ENCODE measurements around the gene MOAP1. TPM values are rescaled to one million over a fixed set of nuclear protein-coding genes. Genes with fewer than 3 reads are reported as not detected.
A peak's percentile ranks its signal among the peaks of the same experiment; 100 is the strongest.

The MOAP1 gene
- total RNA-seq, 2 donors from 2014 or later, result 15.8 to 23.6 TPM

- no peak overlapping the region for H3K27ac ChIP-seq (ENCODE audit: low read depth, low read length)
- 97% methylated on average over 2 of the region's 2 CpGs; no CpG with 5 or more reads in 1 of the 2 experiments for WGBS, 2 experiments (ENCODE audit: insufficient coverage in 1 of 2, insufficient read length in 1 of 2)
- Mint-ChIP-seq H3K27ac (no peak overlapping the region), H3K9me3 (no peaks in the 10 kb centered on the region), H3K4me3 (no peak overlapping the region), H3K36me3 (ENCODE audit: low read depth) (peaks cover 38% of the 10 kb centered on the region), H3K4me1 (no peaks in the 10 kb centered on the region), H3K27me3 (ENCODE audit: insufficient read depth) (no peaks in the 10 kb centered on the region)
- no peak for TF ChIP-seq CTCF (conservative IDR thresholded peaks at IDR 0.05)
- DNase-seq, result no peak
- H3K9ac ChIP-seq (ENCODE audit: extremely low read depth, low read length, poor library complexity, severe bottlenecking), result no peak overlapping the region
- no peaks in the 10 kb centered on the region for H3K4me1 ChIP-seq (ENCODE audit: control insufficient read depth, insufficient read depth, low read length)
- peaks cover 49% of the 10 kb centered on the region for H3K36me3 ChIP-seq (ENCODE audit: control insufficient read depth, insufficient read depth, low read length)
- H3K27me3 ChIP-seq (ENCODE audit: control insufficient read depth, insufficient read depth, low read length, poor library complexity, severe bottlenecking), result no peaks in the 10 kb centered on the region
- no peaks in the 10 kb centered on the region for H3K9me3 ChIP-seq (ENCODE audit: control insufficient read depth, low read length)
- no peak overlapping the region for H3K4me3 ChIP-seq (ENCODE audit: low read length)
Measured at GRCh38 chr14:93214598-93214997, 29.9 kb upstream of the MOAP1 start.

- Mint-ChIP-seq H3K27me3 (ENCODE audit: insufficient read depth) (no peaks in the 10 kb centered on the region), H3K36me3 (ENCODE audit: low read depth) (peaks cover 31% of the 10 kb centered on the region), H3K4me3 (no peak overlapping the region), H3K27ac (no peak overlapping the region), H3K9me3 (no peaks in the 10 kb centered on the region), H3K4me1 (peaks cover 4% of the 10 kb centered on the region)
- H3K4me1 ChIP-seq (ENCODE audit: control insufficient read depth, insufficient read depth, low read length), result no peaks in the 10 kb centered on the region
- DNase-seq, result no peak
- H3K9me3 ChIP-seq (ENCODE audit: control insufficient read depth, low read length), result no peaks in the 10 kb centered on the region
- WGBS, 2 experiments (ENCODE audit: insufficient coverage in 1 of 2, insufficient read length in 1 of 2), result 87 to 89% methylated on average over 3 of the region's 3 CpGs
- H3K4me3 ChIP-seq (ENCODE audit: low read length), result no peak overlapping the region
- no peak overlapping the region for H3K27ac ChIP-seq (ENCODE audit: low read depth, low read length)
- H3K36me3 ChIP-seq (ENCODE audit: control insufficient read depth, insufficient read depth, low read length), result peaks cover 42% of the 10 kb centered on the region
- no peaks in the 10 kb centered on the region for H3K27me3 ChIP-seq (ENCODE audit: control insufficient read depth, insufficient read depth, low read length, poor library complexity, severe bottlenecking)
- no peak for TF ChIP-seq CTCF (conservative IDR thresholded peaks at IDR 0.05)
- no peak overlapping the region for H3K9ac ChIP-seq (ENCODE audit: extremely low read depth, low read length, poor library complexity, severe bottlenecking)
Measured at GRCh38 chr14:93212432-93212831, 27.7 kb upstream of the MOAP1 start.

GRCh38 chr14:93207468-93208308 is 23.0 kb upstream of the MOAP1 start:
- Mint-ChIP-seq H3K4me1 (peaks cover 13% of the 10 kb centered on the region), H3K9me3 (no peaks in the 10 kb centered on the region), H3K27me3 (ENCODE audit: insufficient read depth) (no peaks in the 10 kb centered on the region), H3K36me3 (ENCODE audit: low read depth) (peaks cover 16% of the 10 kb centered on the region), H3K4me3 (peak overlapping the region; percentile 95), H3K27ac (peak overlapping the region; percentile 90)
- Histone ChIP-seq H3K4me3 (ENCODE audit: low read length) (peak overlapping the region; percentile 87), H3K27me3 (ENCODE audit: control insufficient read depth, insufficient read depth, low read length, poor library complexity, severe bottlenecking) (no peaks in the 10 kb centered on the region), H3K36me3 (ENCODE audit: control insufficient read depth, insufficient read depth, low read length) (peaks cover 25% of the 10 kb centered on the region), H3K9me3 (ENCODE audit: control insufficient read depth, low read length) (no peaks in the 10 kb centered on the region), H3K9ac (ENCODE audit: extremely low read depth, low read length, poor library complexity, severe bottlenecking) (peak overlapping the region; percentile 60), H3K27ac (ENCODE audit: low read depth, low read length) (peak overlapping the region; percentile 84), H3K4me1 (ENCODE audit: control insufficient read depth, insufficient read depth, low read length) (no peaks in the 10 kb centered on the region)
- TF ChIP-seq CTCF (conservative IDR thresholded peaks at IDR 0.05), result peak; percentile 65
- 1% methylated on average over 15 to 23 of the region's 23 CpGs for WGBS, 2 experiments (ENCODE audit: insufficient coverage in 1 of 2, insufficient read length in 1 of 2)
- DNase-seq, result peak; percentile 83

Data from endodermal cell (in vitro differentiated cells).